Ectodermal cell (in vitro differentiated cells): Measurements from ENCODE around the gene SH2D1B.

ENCODE experiments used
- H3K27ac ChIP-seq: 2 replicates; pipeline ENCODE4 v1.7.0; 2013; ENCODE audit warnings: mild to moderate bottlenecking, low read depth, low read length; ENCODE audit not compliant: insufficient read depth, poor library complexity, severe bottlenecking
- H3K27me3 ChIP-seq: 2 replicates; pipeline ENCODE4 v1.7.0; 2013; ENCODE audit warnings: mild to moderate bottlenecking, low read length; ENCODE audit not compliant: insufficient read depth, control insufficient read depth, poor library complexity, severe bottlenecking
- H3K36me3 ChIP-seq: one replicate; pipeline ENCODE4 v1.7.0; 2013; ENCODE audit warnings: low read length; ENCODE audit not compliant: control insufficient read depth, insufficient read depth
- H3K4me1 ChIP-seq: one replicate; pipeline ENCODE4 v1.7.0; 2013; ENCODE audit warnings: low read length; ENCODE audit not compliant: control insufficient read depth, insufficient read depth
- H3K4me3 ChIP-seq: 2 replicates; pipeline ENCODE4 v1.7.0; 2013; ENCODE audit warnings: low read depth, low read length, control low read depth; ENCODE audit not compliant: insufficient read depth
- H3K9me3 ChIP-seq: 2 replicates; pipeline ENCODE4 v1.7.0; 2013; ENCODE audit warnings: mild to moderate bottlenecking, low read length, moderate library complexity; ENCODE audit not compliant: control insufficient read depth
- WGBS, 2 experiments: methylation state at CpG; one replicate each; pipeline ENCODE4 v1.1.7; 2013; ENCODE audit warnings: missing lambda C conversion rate in 2 of 2; 5-methylcytosine and 5-hydroxymethylcytosine counted together

SH2D1B gene

GRCh38 chr1:162388615-162389014 is 23.3 kb downstream of the SH2D1B start:
- peaks cover 50% of the 10 kb centered on the region for H3K4me1 ChIP-seq
- peak overlapping the region; percentile 81 for H3K27ac ChIP-seq
- WGBS, 2 experiments = 82 to 83% methylated on average over 5 of the region's 5 CpGs

GRCh38 chr1:162388083-162388594 is 23.8 kb downstream of the SH2D1B start:
- Histone ChIP-seq H3K27me3 (no peaks in the 10 kb centered on the region), H3K27ac (peak overlapping the region; percentile 81), H3K4me1 (peaks cover 55% of the 10 kb centered on the region), H3K36me3 (no peaks in the 10 kb centered on the region), H3K4me3 (no peak overlapping the region), H3K9me3 (no peaks in the 10 kb centered on the region)
- WGBS, 2 experiments = 95% methylated on average over 8 of the region's 8 CpGs

More at GRCh38 chr1:162388615-162389014, 23.3 kb downstream of the SH2D1B start:
- no peaks in the 10 kb centered on the region for H3K9me3 ChIP-seq
- H3K4me3 ChIP-seq = no peak overlapping the region
- no peaks in the 10 kb centered on the region for H3K27me3 ChIP-seq
- no peaks in the 10 kb centered on the region for H3K36me3 ChIP-seq

GRCh38 chr1:162387226-162388082 is 24.5 kb downstream of the SH2D1B start:
- no peaks in the 10 kb centered on the region for H3K27me3 ChIP-seq
- no peak overlapping the region for H3K4me3 ChIP-seq
- no peak overlapping the region for H3K27ac ChIP-seq
- peaks cover 58% of the 10 kb centered on the region for H3K4me1 ChIP-seq
- WGBS, 2 experiments = 89 to 91% methylated on average over 20 of the region's 20 CpGs
- H3K36me3 ChIP-seq = peaks cover 1% of the 10 kb centered on the region
- H3K9me3 ChIP-seq = no peaks in the 10 kb centered on the region

GRCh38 chr1:162386292-162387225 is 25.4 kb downstream of the SH2D1B start:
- peaks cover 6% of the 10 kb centered on the region for H3K36me3 ChIP-seq
- no peak overlapping the region for H3K4me3 ChIP-seq
- peaks cover 58% of the 10 kb centered on the region for H3K4me1 ChIP-seq
- WGBS, 2 experiments = 83 to 86% methylated on average over 8 of the region's 8 CpGs
- no peak overlapping the region for H3K27ac ChIP-seq
- H3K9me3 ChIP-seq = no peaks in the 10 kb centered on the region
- no peaks in the 10 kb centered on the region for H3K27me3 ChIP-seq

GRCh38 chr1:162385702-162386101 is 26.2 kb downstream of the SH2D1B start:
- H3K4me3 ChIP-seq = no peak overlapping the region
- peaks cover 6% of the 10 kb centered on the region for H3K36me3 ChIP-seq
- H3K4me1 ChIP-seq = peaks cover 57% of the 10 kb centered on the region
- H3K9me3 ChIP-seq = no peaks in the 10 kb centered on the region
- 80 to 81% methylated on average over 3 of the region's 3 CpGs for WGBS, 2 experiments
- H3K27ac ChIP-seq = no peak overlapping the region
- H3K27me3 ChIP-seq = no peaks in the 10 kb centered on the region

- 92 to 97% methylated on average over 3 of the region's 3 CpGs for WGBS, 2 experiments
- Histone ChIP-seq H3K27me3 (no peaks in the 10 kb centered on the region), H3K4me3 (no peak overlapping the region), H3K36me3 (peaks cover 6% of the 10 kb centered on the region), H3K27ac (no peak overlapping the region), H3K9me3 (no peaks in the 10 kb centered on the region), H3K4me1 (peaks cover 53% of the 10 kb centered on the region)
Observed at GRCh38 chr1:162385280-162385623, 26.7 kb downstream of the SH2D1B start.

- Histone ChIP-seq H3K27ac (peak overlapping the region; percentile 55), H3K4me1 (peaks cover 47% of the 10 kb centered on the region), H3K9me3 (no peaks in the 10 kb centered on the region), H3K4me3 (no peak overlapping the region), H3K27me3 (no peaks in the 10 kb centered on the region), H3K36me3 (peaks cover 6% of the 10 kb centered on the region)
- 88 to 89% methylated on average over 10 of the region's 10 CpGs for WGBS, 2 experiments
Observed at GRCh38 chr1:162384601-162385279, 27.2 kb downstream of the SH2D1B start.

GRCh38 chr1:162384116-162384515 is 27.8 kb downstream of the SH2D1B start:
- Histone ChIP-seq H3K27me3 (no peaks in the 10 kb centered on the region), H3K4me3 (no peak overlapping the region), H3K9me3 (no peaks in the 10 kb centered on the region), H3K4me1 (peaks cover 42% of the 10 kb centered on the region), H3K27ac (peak overlapping the region; percentile 55), H3K36me3 (peaks cover 6% of the 10 kb centered on the region)
- WGBS, 2 experiments = 91 to 98% methylated on average over 6 of the region's 6 CpGs

- WGBS, 2 experiments = 78 to 85% methylated on average over 8 of the region's 8 CpGs
- Histone ChIP-seq H3K9me3 (no peaks in the 10 kb centered on the region), H3K4me3 (no peak overlapping the region), H3K27me3 (no peaks in the 10 kb centered on the region), H3K4me1 (peaks cover 37% of the 10 kb centered on the region), H3K36me3 (peaks cover 6% of the 10 kb centered on the region), H3K27ac (no peak overlapping the region)
Observed at GRCh38 chr1:162383516-162383915, 28.4 kb downstream of the SH2D1B start.
